H1 (cell line): ENCODE data around the gene CISD1. TPM values are rescaled to one million over a fixed set of nuclear protein-coding genes. Genes with fewer than 3 reads are reported as not detected.

Source experiments
- KDM1A ChIP-seq: fragments of 200-600, 300-600 bp; sonication (generic); IDR thresholded peaks from 2 replicates; pipeline ENCODE4 v1.7.1; 2016; ENCODE audit warnings: mild to moderate bottlenecking, low read length, borderline replicate concordance
- KDM5A ChIP-seq: fragments of 200-600 bp; IDR thresholded peaks from 2 replicates; pipeline ENCODE4 v1.7.1; 2012; ENCODE audit warnings: mild to moderate bottlenecking, low read length, inconsistent platforms, mixed read lengths
- NRF1 ChIP-seq: IDR thresholded peaks from 2 replicates; pipeline ENCODE4 v1.6.1; 2011; ENCODE audit warnings: mild to moderate bottlenecking, low read depth, low read length, improper control_type of control experiment
- polyA plus RNA-seq, 7 experiments: library from polyadenylated mRNA; depleted of rRNA in 3 of 7; stranded (reverse) in 5 of 7; unstranded in 2 of 7; fragments of >200 nt in 5 of 7; fragments of 200-250 nt in 2 of 7; gene quantifications; 1 replicate in 5 of 7; 2 replicates in 1 of 7; 4 replicates in 1 of 7; pipeline versions ENCODE4 v1.2.1 to v1.2.3, GENCODE V29; 2011 to 2013; ENCODE audit warnings: missing spikeins in 2 of 7, mixed read lengths in 2 of 7
- total RNA-seq: library from RNA; stranded (reverse); fragmentation: NEBNext Ultra II Directional; extraction: Animal tissue kit (Norgen Biotek cat#: 25700); gene quantifications from 2 replicates; pipeline ENCODE4 v1.2.1, GENCODE V29; 2021
- TF ChIP-seq, protein P1 (sequence below): fragments of 300-600 bp; sonication (generic); IDR thresholded peaks from 2 replicates; pipeline ENCODE4 v1.7.1; 2012; ENCODE audit warnings: low read length, moderate library complexity, mild to moderate bottlenecking, inconsistent platforms; ENCODE audit not compliant: insufficient replicate concordance

The CISD1 gene
- total and polyA plus RNA-seq, 2 of the 8 experiments (the other 6 are each of a cell fraction or from before 2014, with no cell fraction given): 22.6 to 43.2 TPM

DNA sequence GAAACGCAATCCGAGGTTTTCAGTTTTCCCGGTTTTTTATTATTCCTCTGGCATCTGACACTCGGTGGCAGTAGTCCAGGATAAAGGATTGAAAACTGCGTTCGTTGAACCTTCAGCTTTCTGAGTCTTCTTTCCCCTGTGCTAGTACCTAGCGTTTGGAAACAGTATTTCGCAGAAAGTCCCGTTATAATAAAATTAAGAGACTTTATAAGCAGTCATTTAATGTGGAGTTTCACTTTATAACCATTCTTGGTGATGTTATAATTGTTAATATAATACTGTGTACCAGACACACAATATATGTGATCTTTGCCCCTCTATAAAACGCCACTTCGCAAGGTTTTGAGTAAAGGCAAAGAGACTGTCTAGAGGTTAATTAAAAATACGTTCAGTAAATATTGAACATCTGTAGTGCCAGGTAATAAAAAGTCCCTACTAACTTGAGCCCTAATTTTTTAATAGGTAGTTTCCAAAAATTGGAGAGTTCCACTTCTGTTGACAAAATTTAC is 874 bp downstream of the CISD1 start (continued):
- TF ChIP-seq, protein P1, sequence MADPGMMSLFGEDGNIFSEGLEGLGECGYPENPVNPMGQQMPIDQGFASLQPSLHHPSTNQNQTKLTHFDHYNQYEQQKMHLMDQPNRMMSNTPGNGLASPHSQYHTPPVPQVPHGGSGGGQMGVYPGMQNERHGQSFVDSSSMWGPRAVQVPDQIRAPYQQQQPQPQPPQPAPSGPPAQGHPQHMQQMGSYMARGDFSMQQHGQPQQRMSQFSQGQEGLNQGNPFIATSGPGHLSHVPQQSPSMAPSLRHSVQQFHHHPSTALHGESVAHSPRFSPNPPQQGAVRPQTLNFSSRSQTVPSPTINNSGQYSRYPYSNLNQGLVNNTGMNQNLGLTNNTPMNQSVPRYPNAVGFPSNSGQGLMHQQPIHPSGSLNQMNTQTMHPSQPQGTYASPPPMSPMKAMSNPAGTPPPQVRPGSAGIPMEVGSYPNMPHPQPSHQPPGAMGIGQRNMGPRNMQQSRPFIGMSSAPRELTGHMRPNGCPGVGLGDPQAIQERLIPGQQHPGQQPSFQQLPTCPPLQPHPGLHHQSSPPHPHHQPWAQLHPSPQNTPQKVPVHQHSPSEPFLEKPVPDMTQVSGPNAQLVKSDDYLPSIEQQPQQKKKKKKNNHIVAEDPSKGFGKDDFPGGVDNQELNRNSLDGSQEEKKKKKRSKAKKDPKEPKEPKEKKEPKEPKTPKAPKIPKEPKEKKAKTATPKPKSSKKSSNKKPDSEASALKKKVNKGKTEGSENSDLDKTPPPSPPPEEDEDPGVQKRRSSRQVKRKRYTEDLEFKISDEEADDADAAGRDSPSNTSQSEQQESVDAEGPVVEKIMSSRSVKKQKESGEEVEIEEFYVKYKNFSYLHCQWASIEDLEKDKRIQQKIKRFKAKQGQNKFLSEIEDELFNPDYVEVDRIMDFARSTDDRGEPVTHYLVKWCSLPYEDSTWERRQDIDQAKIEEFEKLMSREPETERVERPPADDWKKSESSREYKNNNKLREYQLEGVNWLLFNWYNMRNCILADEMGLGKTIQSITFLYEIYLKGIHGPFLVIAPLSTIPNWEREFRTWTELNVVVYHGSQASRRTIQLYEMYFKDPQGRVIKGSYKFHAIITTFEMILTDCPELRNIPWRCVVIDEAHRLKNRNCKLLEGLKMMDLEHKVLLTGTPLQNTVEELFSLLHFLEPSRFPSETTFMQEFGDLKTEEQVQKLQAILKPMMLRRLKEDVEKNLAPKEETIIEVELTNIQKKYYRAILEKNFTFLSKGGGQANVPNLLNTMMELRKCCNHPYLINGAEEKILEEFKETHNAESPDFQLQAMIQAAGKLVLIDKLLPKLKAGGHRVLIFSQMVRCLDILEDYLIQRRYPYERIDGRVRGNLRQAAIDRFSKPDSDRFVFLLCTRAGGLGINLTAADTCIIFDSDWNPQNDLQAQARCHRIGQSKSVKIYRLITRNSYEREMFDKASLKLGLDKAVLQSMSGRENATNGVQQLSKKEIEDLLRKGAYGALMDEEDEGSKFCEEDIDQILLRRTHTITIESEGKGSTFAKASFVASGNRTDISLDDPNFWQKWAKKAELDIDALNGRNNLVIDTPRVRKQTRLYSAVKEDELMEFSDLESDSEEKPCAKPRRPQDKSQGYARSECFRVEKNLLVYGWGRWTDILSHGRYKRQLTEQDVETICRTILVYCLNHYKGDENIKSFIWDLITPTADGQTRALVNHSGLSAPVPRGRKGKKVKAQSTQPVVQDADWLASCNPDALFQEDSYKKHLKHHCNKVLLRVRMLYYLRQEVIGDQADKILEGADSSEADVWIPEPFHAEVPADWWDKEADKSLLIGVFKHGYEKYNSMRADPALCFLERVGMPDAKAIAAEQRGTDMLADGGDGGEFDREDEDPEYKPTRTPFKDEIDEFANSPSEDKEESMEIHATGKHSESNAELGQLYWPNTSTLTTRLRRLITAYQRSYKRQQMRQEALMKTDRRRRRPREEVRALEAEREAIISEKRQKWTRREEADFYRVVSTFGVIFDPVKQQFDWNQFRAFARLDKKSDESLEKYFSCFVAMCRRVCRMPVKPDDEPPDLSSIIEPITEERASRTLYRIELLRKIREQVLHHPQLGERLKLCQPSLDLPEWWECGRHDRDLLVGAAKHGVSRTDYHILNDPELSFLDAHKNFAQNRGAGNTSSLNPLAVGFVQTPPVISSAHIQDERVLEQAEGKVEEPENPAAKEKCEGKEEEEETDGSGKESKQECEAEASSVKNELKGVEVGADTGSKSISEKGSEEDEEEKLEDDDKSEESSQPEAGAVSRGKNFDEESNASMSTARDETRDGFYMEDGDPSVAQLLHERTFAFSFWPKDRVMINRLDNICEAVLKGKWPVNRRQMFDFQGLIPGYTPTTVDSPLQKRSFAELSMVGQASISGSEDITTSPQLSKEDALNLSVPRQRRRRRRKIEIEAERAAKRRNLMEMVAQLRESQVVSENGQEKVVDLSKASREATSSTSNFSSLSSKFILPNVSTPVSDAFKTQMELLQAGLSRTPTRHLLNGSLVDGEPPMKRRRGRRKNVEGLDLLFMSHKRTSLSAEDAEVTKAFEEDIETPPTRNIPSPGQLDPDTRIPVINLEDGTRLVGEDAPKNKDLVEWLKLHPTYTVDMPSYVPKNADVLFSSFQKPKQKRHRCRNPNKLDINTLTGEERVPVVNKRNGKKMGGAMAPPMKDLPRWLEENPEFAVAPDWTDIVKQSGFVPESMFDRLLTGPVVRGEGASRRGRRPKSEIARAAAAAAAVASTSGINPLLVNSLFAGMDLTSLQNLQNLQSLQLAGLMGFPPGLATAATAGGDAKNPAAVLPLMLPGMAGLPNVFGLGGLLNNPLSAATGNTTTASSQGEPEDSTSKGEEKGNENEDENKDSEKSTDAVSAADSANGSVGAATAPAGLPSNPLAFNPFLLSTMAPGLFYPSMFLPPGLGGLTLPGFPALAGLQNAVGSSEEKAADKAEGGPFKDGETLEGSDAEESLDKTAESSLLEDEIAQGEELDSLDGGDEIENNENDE: no peak
- TF ChIP-seq KDM5A (no peak), KDM1A (no peak), NRF1 (no peak)
